Measurements from ENCODE around the gene SERPINE3.

SERPINE3 gene

GRCh38 chr13:51333826-51334225 lies 5.7 kb upstream of the SERPINE3 start:
- no peak for TF ChIP-seq CTCF (IDR thresholded peaks at IDR 0.05)

- no peak for TF ChIP-seq CTCF (IDR thresholded peaks at IDR 0.05)
Observed at GRCh38 chr13:51336746-51337145, 2.7 kb upstream of the SERPINE3 start.

- TF ChIP-seq CTCF (IDR thresholded peaks at IDR 0.05) = no peak
Observed at GRCh38 chr13:51339952-51340732, 651 bp downstream of the SERPINE3 start.

- no peak for TF ChIP-seq CTCF (IDR thresholded peaks at IDR 0.05)
Observed at GRCh38 chr13:51341232-51341631, 1.7 kb downstream of the SERPINE3 start.

GRCh38 chr13:51341791-51342190 lies 2.3 kb downstream of the SERPINE3 start:
- no peak for TF ChIP-seq CTCF (IDR thresholded peaks at IDR 0.05)

- no peak for TF ChIP-seq CTCF (IDR thresholded peaks at IDR 0.05)
Observed at GRCh38 chr13:51342706-51343105, 3.2 kb downstream of the SERPINE3 start.

GRCh38 chr13:51343475-51343874 lies 4.0 kb downstream of the SERPINE3 start:
- no peak for TF ChIP-seq CTCF (IDR thresholded peaks at IDR 0.05)

GRCh38 chr13:51346397-51346796 lies 6.9 kb downstream of the SERPINE3 start:
- TF ChIP-seq CTCF (IDR thresholded peaks at IDR 0.05) = no peak
